ENCODE results near the gene PFKFB3.
A peak's percentile ranks its signal among the peaks of the same experiment; 100 is the strongest.

Gene PFKFB3

GRCh38 chr10:6179078-6179477 is 23.7 kb upstream of the PFKFB3 start:
- Histone ChIP-seq H3K36me3 (no peaks in the 10 kb centered on the region), H3K27ac (no peak overlapping the region), H3K9me3 (ENCODE audit: severe bottlenecking) (no peaks in the 10 kb centered on the region), H3K4me3 (ENCODE audit: low read depth, low read length) (no peak overlapping the region), H3K27me3 (ENCODE audit: insufficient read depth, low read depth, severe bottlenecking) (peaks cover 21% of the 10 kb centered on the region)
- TF ChIP-seq, protein P1, sequence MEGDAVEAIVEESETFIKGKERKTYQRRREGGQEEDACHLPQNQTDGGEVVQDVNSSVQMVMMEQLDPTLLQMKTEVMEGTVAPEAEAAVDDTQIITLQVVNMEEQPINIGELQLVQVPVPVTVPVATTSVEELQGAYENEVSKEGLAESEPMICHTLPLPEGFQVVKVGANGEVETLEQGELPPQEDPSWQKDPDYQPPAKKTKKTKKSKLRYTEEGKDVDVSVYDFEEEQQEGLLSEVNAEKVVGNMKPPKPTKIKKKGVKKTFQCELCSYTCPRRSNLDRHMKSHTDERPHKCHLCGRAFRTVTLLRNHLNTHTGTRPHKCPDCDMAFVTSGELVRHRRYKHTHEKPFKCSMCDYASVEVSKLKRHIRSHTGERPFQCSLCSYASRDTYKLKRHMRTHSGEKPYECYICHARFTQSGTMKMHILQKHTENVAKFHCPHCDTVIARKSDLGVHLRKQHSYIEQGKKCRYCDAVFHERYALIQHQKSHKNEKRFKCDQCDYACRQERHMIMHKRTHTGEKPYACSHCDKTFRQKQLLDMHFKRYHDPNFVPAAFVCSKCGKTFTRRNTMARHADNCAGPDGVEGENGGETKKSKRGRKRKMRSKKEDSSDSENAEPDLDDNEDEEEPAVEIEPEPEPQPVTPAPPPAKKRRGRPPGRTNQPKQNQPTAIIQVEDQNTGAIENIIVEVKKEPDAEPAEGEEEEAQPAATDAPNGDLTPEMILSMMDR (IDR thresholded peaks at IDR 0.05; ENCODE audit: low read depth, low read length), result no peak
- DNase-seq, result no peak

GRCh38 chr10:6180480-6181110 is 22.1 kb upstream of the PFKFB3 start:
- Histone ChIP-seq H3K36me3 (no peaks in the 10 kb centered on the region), H3K27me3 (ENCODE audit: insufficient read depth, low read depth, severe bottlenecking) (peaks cover 21% of the 10 kb centered on the region), H3K27ac (no peak overlapping the region), H3K4me3 (ENCODE audit: low read depth, low read length) (no peak overlapping the region), H3K9me3 (ENCODE audit: severe bottlenecking) (no peaks in the 10 kb centered on the region)
- DNase-seq, result no peak
- TF ChIP-seq, protein P1 (IDR thresholded peaks at IDR 0.05; ENCODE audit: low read depth, low read length), result no peak

DNA sequence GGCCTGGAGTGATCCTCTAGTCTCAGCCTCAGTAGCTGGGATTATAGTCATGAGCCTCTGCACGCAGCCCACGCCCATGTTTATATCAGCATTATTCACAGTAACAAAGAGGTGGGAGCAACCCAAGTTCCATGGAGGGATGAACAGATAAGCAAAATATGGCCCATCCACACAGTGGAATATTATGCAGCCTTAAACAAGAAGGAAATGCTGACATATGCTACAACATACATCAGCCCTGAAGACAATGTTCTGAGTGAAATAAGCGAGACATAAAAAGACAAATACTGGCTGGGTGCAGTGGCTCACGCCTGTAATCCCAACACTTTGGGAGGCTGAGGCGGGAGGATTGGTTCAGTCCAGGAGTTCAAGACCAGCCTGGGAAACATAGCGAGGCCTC is 21.5 kb upstream of the PFKFB3 start:
- TF ChIP-seq, protein P1 (IDR thresholded peaks at IDR 0.05; ENCODE audit: low read depth, low read length), result no peak
- Histone ChIP-seq H3K27me3 (ENCODE audit: insufficient read depth, low read depth, severe bottlenecking) (peaks cover 27% of the 10 kb centered on the region), H3K27ac (no peak overlapping the region), H3K9me3 (ENCODE audit: severe bottlenecking) (no peaks in the 10 kb centered on the region), H3K36me3 (no peaks in the 10 kb centered on the region), H3K4me3 (ENCODE audit: low read depth, low read length) (no peak overlapping the region)
- DNase-seq, result no peak

DNA sequence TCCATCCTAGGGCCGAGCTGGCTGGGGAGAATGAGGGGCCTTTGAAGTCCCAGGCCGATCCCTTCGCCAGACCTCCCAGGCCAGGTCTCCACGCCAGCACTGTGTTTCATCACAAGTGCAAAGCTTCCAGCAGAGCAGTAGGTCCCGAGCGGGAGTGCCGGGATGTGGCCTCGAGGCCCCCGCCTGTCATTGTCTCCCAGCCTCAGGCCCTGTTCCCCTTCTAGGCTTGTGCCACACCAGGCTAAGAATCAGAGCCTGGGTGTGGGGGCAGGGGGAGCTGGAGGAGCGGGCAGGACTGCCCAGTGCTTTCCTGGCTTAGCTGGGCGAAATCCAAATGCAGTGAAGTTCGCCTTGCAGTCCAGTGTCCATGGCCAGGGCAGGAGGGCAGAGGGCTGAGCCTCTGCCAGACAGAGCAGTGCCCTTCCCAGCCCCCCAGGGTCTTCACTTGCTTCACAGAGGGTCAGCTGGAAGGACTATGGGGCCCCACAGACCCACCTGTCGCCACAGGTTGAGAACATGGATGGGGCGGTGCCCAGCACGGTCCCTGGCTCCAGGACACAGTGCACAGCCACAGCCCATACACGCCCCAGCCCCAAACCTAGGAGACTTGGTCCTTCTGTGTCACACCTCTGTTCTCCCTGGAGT is 20.2 kb upstream of the PFKFB3 start:
- TF ChIP-seq, protein P1 (IDR thresholded peaks at IDR 0.05; ENCODE audit: low read depth, low read length), result no peak
- no peaks in the 10 kb centered on the region for H3K9me3 ChIP-seq (ENCODE audit: severe bottlenecking)
- peaks cover 31% of the 10 kb centered on the region for H3K27me3 ChIP-seq (ENCODE audit: insufficient read depth, low read depth, severe bottlenecking)
- H3K36me3 ChIP-seq, result no peaks in the 10 kb centered on the region
- no peak overlapping the region for H3K27ac ChIP-seq
- no peak overlapping the region for H3K4me3 ChIP-seq (ENCODE audit: low read depth, low read length)
- DNase-seq, result no peak

DNA sequence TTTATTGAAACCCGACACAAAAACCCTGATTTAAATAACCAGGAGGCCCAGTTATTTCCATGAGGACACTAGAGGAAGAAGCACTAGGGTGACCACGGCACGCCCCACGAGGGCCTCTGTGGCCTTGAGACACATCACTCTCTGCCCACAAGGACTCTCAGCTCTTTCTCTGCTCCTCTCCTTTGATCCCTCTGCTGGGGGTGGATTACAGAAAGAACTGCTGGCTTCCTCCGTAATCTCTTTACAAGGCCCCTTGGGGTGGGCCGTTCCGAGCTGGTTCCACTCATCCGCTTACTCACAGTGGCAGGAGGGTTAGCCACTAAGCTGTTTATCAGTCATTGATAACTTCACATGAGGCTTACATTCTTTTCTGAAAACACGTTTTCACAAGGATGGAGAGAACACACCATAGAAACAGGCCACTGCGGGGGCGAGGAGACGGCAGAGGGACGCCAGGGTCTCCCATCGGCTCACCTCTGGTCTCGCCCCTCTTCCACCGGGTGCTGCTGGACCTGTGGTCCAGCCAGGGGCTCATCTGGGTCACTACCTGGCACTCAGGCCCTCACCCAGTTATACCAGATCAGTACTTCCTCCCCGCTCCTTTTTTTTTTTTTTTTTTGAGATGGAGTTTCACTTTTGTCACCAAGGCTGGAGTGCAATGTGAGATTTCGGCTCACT is 17.6 kb upstream of the PFKFB3 start:
- no peaks in the 10 kb centered on the region for H3K36me3 ChIP-seq
- DNase-seq, result peak; percentile 77
- H3K4me3 ChIP-seq (ENCODE audit: low read depth, low read length), result no peak overlapping the region
- H3K27ac ChIP-seq, result no peak overlapping the region
- H3K9me3 ChIP-seq (ENCODE audit: severe bottlenecking), result no peaks in the 10 kb centered on the region
- peaks cover 22% of the 10 kb centered on the region for H3K27me3 ChIP-seq (ENCODE audit: insufficient read depth, low read depth, severe bottlenecking)
- TF ChIP-seq, protein P1 (IDR thresholded peaks at IDR 0.05; ENCODE audit: low read depth, low read length), result no peak
